ENCODE results near the gene MAVS.
"Not testable (repeated sequence)": the region's sequence is repeated elsewhere in the genome, so short reads cannot be mapped to it uniquely, and the experiment has no call there.

Gene MAVS

DNA sequence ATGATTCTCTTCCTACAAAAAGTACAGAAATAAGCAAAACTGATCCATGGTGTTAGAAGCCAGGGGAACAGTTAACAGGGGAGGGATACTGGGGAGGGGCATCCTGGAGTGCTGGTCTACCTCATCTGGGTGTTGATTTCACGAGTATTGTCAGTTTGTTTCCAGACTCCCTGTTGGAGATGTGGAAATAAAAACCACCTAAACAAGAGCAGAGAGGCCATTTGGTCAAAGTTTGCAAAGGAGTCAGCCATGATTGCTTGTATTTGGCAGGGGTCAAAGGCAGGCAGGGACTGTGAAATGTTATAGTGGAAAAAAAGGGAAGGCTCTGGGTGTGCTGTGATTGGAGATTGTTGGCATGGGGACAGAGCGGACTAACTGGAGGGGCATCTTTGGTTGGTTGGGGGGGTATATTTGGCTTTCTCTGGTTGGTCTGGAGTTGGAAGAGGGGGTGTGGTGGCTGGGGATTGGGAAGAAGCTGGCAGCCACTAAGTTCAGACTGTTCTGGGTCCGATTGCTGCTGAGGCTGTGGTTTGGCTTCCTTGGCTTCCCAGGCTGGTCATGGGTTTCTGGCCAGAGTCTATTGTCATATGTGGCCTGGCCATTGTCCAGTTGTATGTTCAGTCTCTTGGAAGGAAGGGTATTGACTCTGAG, 27.7 kb downstream of the MAVS start:
- no peak overlapping the region for H3K4me3 ChIP-seq (ENCODE audit: low read depth in 1 of 2, low read length in 2 of 2)
- no peak overlapping the region for H3K27ac ChIP-seq (ENCODE audit: low read length)
- no peaks in the 10 kb centered on the region for H3K4me1 ChIP-seq (ENCODE audit: control insufficient read depth in 1 of 2, insufficient read depth in 2 of 2, low read length in 2 of 2)
- no peaks in the 10 kb centered on the region for H3K27me3 ChIP-seq (ENCODE audit: low read depth, low read length)
- no peaks in the 10 kb centered on the region for H3K9me3 ChIP-seq (ENCODE audit: control insufficient read depth in 1 of 2, low read length in 2 of 2)
- peaks cover 14% of the 10 kb centered on the region in 2 donors for H3K36me3 ChIP-seq (ENCODE audit: control insufficient read depth in 1 of 2, insufficient read depth in 2 of 2, low read length in 2 of 2)

- no peak overlapping the region for H3K4me3 ChIP-seq (ENCODE audit: low read depth in 1 of 2, low read length in 2 of 2)
- H3K36me3 ChIP-seq (ENCODE audit: control insufficient read depth in 1 of 2, insufficient read depth in 2 of 2, low read length in 2 of 2) = peaks cover 14% of the 10 kb centered on the region in 2 donors
- H3K27me3 ChIP-seq (ENCODE audit: low read depth, low read length) = no peaks in the 10 kb centered on the region
- no peaks in the 10 kb centered on the region for H3K9me3 ChIP-seq (ENCODE audit: control insufficient read depth in 1 of 2, low read length in 2 of 2)
- no peaks in the 10 kb centered on the region for H3K4me1 ChIP-seq (ENCODE audit: control insufficient read depth in 1 of 2, insufficient read depth in 2 of 2, low read length in 2 of 2)
- no peak overlapping the region for H3K27ac ChIP-seq (ENCODE audit: low read length)
Measured at GRCh38 chr20:3875378-3875974, 28.8 kb downstream of the MAVS start.

DNA sequence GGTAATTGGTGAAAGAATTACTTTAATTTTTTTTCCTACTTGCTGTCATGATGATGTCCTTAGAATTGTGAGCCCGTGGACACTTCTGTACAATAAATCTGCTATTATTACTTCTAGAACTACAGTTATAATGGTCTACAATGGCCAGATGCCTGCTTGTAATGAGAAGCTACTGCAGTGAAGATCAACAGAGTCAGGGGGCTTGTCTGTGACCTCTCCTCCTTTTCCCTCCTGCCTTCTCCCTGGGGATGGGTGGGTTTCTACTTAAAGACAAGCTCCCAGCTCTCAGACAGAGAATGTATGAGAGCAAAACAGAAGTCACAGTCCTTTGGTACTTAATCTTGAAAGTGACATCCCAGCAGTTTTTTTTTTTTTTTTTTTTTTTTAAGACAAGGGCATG, 29.4 kb downstream of the MAVS start:
- Histone ChIP-seq H3K27ac (ENCODE audit: low read length) (no peak overlapping the region), H3K4me3 (ENCODE audit: low read depth in 1 of 2, low read length in 2 of 2) (no peak overlapping the region), H3K9me3 (ENCODE audit: control insufficient read depth in 1 of 2, low read length in 2 of 2) (no peaks in the 10 kb centered on the region), H3K4me1 (ENCODE audit: control insufficient read depth in 1 of 2, insufficient read depth in 2 of 2, low read length in 2 of 2) (no peaks in the 10 kb centered on the region), H3K36me3 (ENCODE audit: control insufficient read depth in 1 of 2, insufficient read depth in 2 of 2, low read length in 2 of 2) (peaks cover 14% of the 10 kb centered on the region in 2 donors), H3K27me3 (ENCODE audit: low read depth, low read length) (no peaks in the 10 kb centered on the region)

- no peaks in the 10 kb centered on the region for H3K4me1 ChIP-seq (ENCODE audit: control insufficient read depth in 1 of 2, insufficient read depth in 2 of 2, low read length in 2 of 2)
- H3K9me3 ChIP-seq (ENCODE audit: control insufficient read depth in 1 of 2, low read length in 2 of 2) = no peaks in the 10 kb centered on the region
- no peak overlapping the region for H3K27ac ChIP-seq (ENCODE audit: low read length)
- no peak overlapping the region for H3K4me3 ChIP-seq (ENCODE audit: low read depth in 1 of 2, low read length in 2 of 2)
- peaks cover 12 to 14% of the 10 kb centered on the region in 2 donors for H3K36me3 ChIP-seq (ENCODE audit: control insufficient read depth in 1 of 2, insufficient read depth in 2 of 2, low read length in 2 of 2)
- H3K27me3 ChIP-seq (ENCODE audit: low read depth, low read length) = no peaks in the 10 kb centered on the region
Measured at GRCh38 chr20:3876676-3877075, 30.0 kb downstream of the MAVS start.

DNA sequence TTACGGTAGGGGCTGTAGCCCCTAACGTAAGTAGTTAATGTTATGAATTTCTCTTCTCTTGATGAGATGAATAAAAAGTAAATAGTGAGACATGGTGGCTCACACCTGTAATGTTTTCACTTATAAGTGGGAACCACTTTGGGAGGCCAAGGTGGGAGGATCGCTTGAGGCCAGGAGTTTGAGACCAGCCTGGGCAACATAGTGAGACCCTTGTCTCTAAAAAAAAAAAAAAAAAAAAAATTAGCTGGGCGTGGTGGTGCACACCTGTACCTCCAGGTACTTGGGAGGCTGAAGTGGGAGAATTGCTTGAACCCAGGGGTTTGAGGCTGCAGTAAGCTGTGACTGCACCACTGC, 32.3 kb downstream of the MAVS start:
- not testable (repeated sequence) for H3K4me1 ChIP-seq (ENCODE audit: control insufficient read depth in 1 of 2, insufficient read depth in 2 of 2, low read length in 2 of 2); H3K9me3 ChIP-seq (ENCODE audit: control insufficient read depth in 1 of 2, low read length in 2 of 2); H3K4me3 ChIP-seq (ENCODE audit: low read depth in 1 of 2, low read length in 2 of 2); H3K27me3 ChIP-seq (ENCODE audit: low read depth, low read length); H3K27ac ChIP-seq (ENCODE audit: low read length)
- peaks cover 5 to 10% of the 10 kb centered on the region in 2 donors for H3K36me3 ChIP-seq (ENCODE audit: control insufficient read depth in 1 of 2, insufficient read depth in 2 of 2, low read length in 2 of 2)

DNA sequence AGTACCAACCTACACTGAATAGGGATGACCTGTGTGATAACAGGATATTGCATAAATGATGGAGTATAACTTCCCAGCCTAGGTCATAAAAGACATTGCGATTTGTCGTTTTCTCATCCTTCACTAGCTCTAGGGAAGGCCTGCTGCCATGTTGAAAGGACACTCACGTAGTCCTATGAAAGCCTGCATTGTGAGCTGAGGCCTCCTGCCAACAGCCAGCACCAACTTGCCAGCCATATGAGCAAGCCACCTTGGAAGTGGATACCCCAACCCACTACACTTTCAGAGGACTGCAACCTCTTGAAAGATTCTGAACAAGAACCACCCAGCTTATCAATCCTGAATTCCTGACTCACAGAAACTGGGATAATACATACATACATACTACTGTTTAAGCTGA, 39.1 kb downstream of the MAVS start:
- H3K4me1 ChIP-seq (ENCODE audit: control insufficient read depth in 1 of 2, insufficient read depth in 2 of 2, low read length in 2 of 2) = peaks cover 3 to 21% of the 10 kb centered on the region in 2 donors
- no peak overlapping the region for H3K4me3 ChIP-seq (ENCODE audit: low read depth in 1 of 2, low read length in 2 of 2)
- peaks cover 0 to 4% of the 10 kb centered on the region in 2 donors for H3K36me3 ChIP-seq (ENCODE audit: control insufficient read depth in 1 of 2, insufficient read depth in 2 of 2, low read length in 2 of 2)
- H3K9me3 ChIP-seq (ENCODE audit: control insufficient read depth in 1 of 2, low read length in 2 of 2) = no peaks in the 10 kb centered on the region
- no peak overlapping the region for H3K27ac ChIP-seq (ENCODE audit: low read length)
- no peaks in the 10 kb centered on the region for H3K27me3 ChIP-seq (ENCODE audit: low read depth, low read length)

- no peaks in the 10 kb centered on the region for H3K27me3 ChIP-seq (ENCODE audit: low read depth, low read length)
- peak overlapping the region; percentile 86 for H3K27ac ChIP-seq (ENCODE audit: low read length)
- H3K9me3 ChIP-seq (ENCODE audit: control insufficient read depth in 1 of 2, low read length in 2 of 2) = no peaks in the 10 kb centered on the region
- H3K4me1 ChIP-seq (ENCODE audit: control insufficient read depth in 1 of 2, insufficient read depth in 2 of 2, low read length in 2 of 2) = peaks cover 11 to 43% of the 10 kb centered on the region in 2 donors
- peak overlapping the region; percentile 81 to 92 for H3K4me3 ChIP-seq (ENCODE audit: low read depth in 1 of 2, low read length in 2 of 2)
- peaks cover 0 to 4% of the 10 kb centered on the region in 2 donors for H3K36me3 ChIP-seq (ENCODE audit: control insufficient read depth in 1 of 2, insufficient read depth in 2 of 2, low read length in 2 of 2)
Measured at GRCh38 chr20:3887876-3888620, 41.4 kb downstream of the MAVS start.

DNA sequence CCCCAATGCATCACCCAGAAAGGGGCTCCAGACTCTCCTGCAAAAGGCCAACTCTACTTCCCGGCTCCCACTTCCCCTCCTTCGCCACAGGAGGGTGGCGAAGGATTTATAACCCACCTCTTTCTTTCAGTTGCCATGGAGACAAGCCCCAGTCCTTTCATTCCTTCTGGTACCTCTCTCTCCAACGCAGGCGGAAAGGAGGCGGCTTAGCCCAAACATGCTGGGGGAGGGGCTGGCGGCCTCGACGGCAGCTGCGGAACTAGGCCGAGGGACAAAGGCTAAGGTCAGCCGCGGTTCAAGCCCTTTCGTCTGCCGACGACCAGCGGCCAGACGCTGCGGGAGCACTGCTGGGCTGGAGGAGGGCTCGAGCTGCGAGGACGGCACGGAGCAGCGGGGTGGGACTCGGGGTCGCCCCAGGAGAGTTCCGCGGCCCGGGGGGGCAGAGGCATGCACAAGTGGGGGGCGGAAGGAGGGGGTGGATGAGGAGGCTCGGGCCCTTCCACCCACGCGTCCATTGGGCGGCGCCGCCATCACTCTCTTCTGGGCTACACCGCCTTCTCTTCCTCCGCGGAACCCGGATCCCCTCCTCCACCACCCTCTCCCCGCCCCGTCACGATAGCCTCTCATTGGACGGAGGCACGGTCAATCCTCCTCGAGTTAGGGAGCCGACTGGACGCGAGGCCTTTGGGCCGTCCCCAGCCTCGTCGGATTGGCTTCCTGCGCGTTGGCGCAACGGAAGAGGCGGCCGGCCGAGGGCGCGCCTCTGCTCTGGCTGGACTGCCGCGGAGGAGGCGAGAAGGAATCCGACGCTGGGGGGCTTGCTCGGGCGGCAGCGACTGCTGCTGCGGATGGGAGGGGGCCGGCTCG, 42.2 kb downstream of the MAVS start, which contains the start of gene PANK2:
TSS of gene PANK2 (plus strand) at position 766 of the 867 bp plus-strand sequence.
- peaks cover 0 to 4% of the 10 kb centered on the region in 2 donors for H3K36me3 ChIP-seq (ENCODE audit: control insufficient read depth in 1 of 2, insufficient read depth in 2 of 2, low read length in 2 of 2)
- H3K9me3 ChIP-seq (ENCODE audit: control insufficient read depth in 1 of 2, low read length in 2 of 2) = no peaks in the 10 kb centered on the region
- peak within 1 kb of the TSS; percentile 86 for H3K27ac ChIP-seq (ENCODE audit: low read length)
- no peaks in the 10 kb centered on the region for H3K27me3 ChIP-seq (ENCODE audit: low read depth, low read length)
- peaks cover 12 to 51% of the 10 kb centered on the region in 2 donors for H3K4me1 ChIP-seq (ENCODE audit: control insufficient read depth in 1 of 2, insufficient read depth in 2 of 2, low read length in 2 of 2)
- peak within 1 kb of the TSS; percentile 81 to 92 for H3K4me3 ChIP-seq (ENCODE audit: low read depth in 1 of 2, low read length in 2 of 2)

DNA sequence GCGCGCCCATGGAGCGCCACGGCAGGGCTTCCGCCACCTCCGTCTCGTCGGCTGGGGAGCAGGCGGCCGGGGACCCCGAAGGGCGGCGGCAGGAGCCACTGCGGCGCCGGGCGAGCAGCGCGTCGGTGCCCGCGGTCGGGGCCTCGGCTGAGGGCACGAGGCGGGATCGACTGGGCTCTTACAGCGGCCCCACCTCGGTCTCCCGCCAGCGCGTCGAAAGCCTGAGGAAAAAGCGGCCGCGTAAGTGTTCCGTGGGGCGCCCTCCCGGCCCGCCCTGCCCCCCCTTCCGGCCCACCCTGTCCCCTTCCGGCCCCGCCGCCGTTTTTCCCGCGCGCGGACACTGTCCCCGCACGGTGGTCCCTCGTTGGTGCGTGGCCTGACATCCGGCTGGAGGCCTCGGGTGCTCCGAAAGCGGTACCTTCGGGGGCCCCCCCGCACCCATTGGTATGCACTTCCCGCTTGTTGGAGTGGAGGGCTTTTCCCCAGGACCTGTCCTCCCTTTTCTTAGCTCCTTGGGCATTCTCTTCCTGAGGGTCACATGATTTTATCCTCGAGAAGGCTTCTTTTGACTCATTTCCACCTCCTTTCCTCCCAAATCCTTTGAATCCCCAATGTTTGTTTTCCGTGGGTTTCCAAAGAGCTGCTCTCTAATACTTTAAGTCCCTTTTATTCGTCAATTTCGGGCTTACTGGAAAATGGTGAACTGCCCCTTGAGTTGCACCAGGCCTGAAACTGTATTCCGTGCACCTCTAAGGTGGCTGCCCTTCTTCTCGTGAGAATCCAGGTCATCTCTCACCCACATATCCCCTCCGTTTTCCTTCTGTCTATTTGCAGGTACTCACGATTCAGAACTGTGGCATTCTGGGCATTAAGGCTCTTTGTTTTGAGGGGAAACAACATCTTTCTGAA, 43.1 kb downstream of the MAVS start:
- Histone ChIP-seq H3K9me3 (ENCODE audit: control insufficient read depth in 1 of 2, low read length in 2 of 2) (no peaks in the 10 kb centered on the region), H3K27me3 (ENCODE audit: low read depth, low read length) (no peaks in the 10 kb centered on the region), H3K27ac (ENCODE audit: low read length) (peak overlapping the region; percentile 85), H3K4me1 (ENCODE audit: control insufficient read depth in 1 of 2, insufficient read depth in 2 of 2, low read length in 2 of 2) (peaks cover 15 to 56% of the 10 kb centered on the region in 2 donors), H3K4me3 (ENCODE audit: low read depth in 1 of 2, low read length in 2 of 2) (peak overlapping the region; percentile 81 to 92), H3K36me3 (ENCODE audit: control insufficient read depth in 1 of 2, insufficient read depth in 2 of 2, low read length in 2 of 2) (peaks cover 0 to 4% of the 10 kb centered on the region in 2 donors)

DNA sequence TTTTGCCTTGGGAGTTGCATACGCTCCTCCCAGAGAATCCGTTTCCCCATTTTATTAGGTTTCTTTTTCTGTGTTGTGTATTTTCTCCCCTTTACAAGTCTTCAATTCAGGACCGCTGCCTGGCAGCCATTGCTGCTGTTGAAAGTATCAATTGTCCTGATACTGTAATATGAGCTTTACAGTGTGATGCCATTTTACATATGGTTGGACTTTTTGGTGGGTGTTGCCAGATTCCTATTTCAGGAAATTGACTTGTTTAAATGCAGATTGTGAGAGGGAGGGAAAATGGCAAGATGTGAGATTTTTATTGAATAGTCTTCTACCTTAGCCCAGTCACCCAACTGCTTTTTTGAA, 43.7 kb downstream of the MAVS start:
- Histone ChIP-seq H3K4me3 (ENCODE audit: low read depth in 1 of 2, low read length in 2 of 2) (peak overlapping the region; percentile 81 to 92), H3K9me3 (ENCODE audit: control insufficient read depth in 1 of 2, low read length in 2 of 2) (no peaks in the 10 kb centered on the region), H3K27ac (ENCODE audit: low read length) (peak overlapping the region; percentile 85), H3K4me1 (ENCODE audit: control insufficient read depth in 1 of 2, insufficient read depth in 2 of 2, low read length in 2 of 2) (peaks cover 16 to 56% of the 10 kb centered on the region in 2 donors), H3K27me3 (ENCODE audit: low read depth, low read length) (no peaks in the 10 kb centered on the region), H3K36me3 (ENCODE audit: control insufficient read depth in 1 of 2, insufficient read depth in 2 of 2, low read length in 2 of 2) (peaks cover 0 to 4% of the 10 kb centered on the region in 2 donors)
